HG03442 (cell line): ENCODE results near the gene PDS5B.
"Not testable (repeated sequence)": the region's sequence is repeated elsewhere in the genome, so short reads cannot be mapped to it uniquely, and the experiment has no call there.

Experiments
- ATAC-seq: cut with Tn5 transposase; IDR thresholded peaks from one replicate; pipeline ENCODE4 v1.9.1; 2021; ENCODE audit warnings: mild to moderate bottlenecking, moderate library complexity; ENCODE audit not compliant: unreplicated experiment

PDS5B gene

GRCh38 chr13:32647926-32648325 is 61.7 kb downstream of the PDS5B start:
- ATAC-seq: no peak

DNA sequence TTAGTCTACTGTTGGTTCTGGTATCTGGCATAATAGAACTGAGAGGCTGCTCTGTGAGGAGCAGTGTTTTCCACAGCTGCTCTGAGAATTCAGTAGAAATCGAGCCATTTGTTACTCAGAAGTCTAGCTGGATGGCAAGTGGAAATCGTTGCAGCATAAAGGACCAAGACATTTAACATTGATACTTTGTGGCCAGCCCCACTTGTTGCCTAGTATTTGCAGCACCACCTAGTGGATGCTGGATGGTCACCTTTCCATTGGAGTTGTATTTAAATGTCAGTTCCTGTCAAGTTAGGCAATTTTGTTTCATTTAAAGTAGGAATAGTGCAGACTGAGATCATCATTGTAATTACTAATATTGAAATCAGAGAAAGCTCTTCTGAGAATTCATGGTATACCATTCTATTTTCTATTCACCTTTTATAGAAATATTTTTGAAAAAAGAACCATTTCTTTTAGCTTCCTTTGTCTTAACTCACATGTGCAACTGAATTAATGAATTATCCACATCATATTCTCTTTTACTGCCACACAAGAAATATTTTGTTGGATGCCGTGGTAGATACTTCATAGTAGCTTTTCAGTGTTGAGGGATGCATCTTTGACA is 64.6 kb downstream of the PDS5B start:
- peak; percentile 69 for ATAC-seq

- no peak for ATAC-seq
Observed at GRCh38 chr13:32657309-32657708, 71.1 kb downstream of the PDS5B start.

DNA sequence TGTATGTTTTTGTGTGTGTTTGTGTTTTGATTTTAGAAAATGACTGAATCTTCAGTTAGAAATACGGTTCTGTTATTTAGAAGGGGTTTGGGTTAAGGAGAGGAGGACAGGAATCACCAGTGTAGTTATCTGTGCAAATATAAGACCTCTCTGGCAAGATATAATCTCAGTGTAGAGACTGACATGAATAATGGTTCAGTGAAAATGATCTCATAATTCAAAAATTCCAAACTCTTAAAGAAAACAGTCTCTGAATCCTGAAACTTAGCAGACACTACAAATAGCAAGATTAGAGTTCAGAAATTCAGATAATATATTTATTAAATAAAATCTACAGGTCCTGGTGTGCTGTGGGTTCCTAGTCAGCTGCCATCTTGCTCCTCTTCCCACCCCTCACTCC is 73.5 kb downstream of the PDS5B start:
- ATAC-seq: no peak

DNA sequence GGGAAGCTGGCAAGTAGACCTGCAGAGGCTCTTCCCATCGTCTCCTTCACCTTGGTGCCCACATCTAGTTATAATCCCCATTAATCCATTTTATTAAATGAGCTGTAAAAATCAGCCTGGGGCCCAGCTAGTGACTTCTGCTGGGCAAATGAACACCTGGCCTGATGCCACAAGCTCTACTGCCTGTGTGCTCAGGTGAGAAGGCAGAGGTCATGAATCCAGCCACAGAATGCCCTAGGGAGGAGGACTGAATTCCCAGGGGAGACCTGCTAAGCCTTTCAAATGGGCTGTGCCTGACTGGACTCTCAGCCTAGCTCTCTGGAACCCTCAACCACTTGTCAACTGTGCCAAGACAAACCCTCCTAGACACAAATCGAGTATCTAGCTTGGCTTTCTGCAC is 74.0 kb downstream of the PDS5B start:
- no peak for ATAC-seq

DNA sequence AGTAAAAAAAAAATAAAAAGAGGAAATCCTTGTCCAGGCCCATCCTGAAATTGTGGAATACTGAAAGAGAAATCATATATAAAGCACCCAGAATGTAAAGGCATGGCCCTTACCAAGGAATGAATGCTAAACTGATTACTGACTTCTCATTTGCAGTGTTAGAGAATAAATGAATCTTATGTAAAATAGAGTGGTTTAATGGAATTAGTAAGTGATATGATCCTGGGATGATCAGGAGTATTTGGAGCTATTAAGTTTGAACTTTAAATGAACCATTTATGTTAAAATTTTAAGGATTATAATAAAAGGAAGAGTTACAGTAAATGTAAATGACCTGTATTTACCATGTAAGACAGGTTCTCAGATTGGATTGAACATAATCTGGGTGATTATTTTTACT is 75.4 kb downstream of the PDS5B start:
- no peak for ATAC-seq

- ATAC-seq: no peak
Observed at GRCh38 chr13:32663660-32664059, 77.4 kb downstream of the PDS5B start.

GRCh38 chr13:32666990-32667571 is 80.8 kb downstream of the PDS5B start:
- ATAC-seq: no peak

- ATAC-seq: no peak
Observed at GRCh38 chr13:32669030-32669646, 82.9 kb downstream of the PDS5B start.

- no peak for ATAC-seq
Observed at GRCh38 chr13:32674503-32674902, 88.3 kb downstream of the PDS5B start.

GRCh38 chr13:32676242-32676641 is 90.0 kb downstream of the PDS5B start:
- ATAC-seq: no peak

- no peak for ATAC-seq
Observed at GRCh38 chr13:32682130-32682529, 95.9 kb downstream of the PDS5B start.

GRCh38 chr13:32682740-32683139 is 96.5 kb downstream of the PDS5B start:
- ATAC-seq: no peak

DNA sequence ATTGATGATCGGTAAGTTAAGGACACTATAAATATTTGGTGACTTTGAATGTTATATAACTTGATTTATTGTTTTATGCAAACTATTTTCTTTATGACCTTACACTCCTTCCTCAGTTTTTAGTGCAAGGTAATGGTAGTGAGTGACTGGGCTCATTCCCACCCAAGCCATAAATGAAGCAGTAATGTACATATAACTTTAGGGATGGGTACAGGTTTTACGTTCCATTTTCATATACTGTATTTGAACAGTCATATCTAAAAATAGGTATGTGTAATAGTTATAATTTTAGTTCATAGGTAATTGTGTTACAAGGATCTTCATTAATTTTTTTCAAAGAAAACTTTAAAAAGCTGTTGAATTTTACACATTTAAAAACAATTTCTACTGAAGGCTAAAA is 101.0 kb downstream of the PDS5B start:
- ATAC-seq: no peak

DNA sequence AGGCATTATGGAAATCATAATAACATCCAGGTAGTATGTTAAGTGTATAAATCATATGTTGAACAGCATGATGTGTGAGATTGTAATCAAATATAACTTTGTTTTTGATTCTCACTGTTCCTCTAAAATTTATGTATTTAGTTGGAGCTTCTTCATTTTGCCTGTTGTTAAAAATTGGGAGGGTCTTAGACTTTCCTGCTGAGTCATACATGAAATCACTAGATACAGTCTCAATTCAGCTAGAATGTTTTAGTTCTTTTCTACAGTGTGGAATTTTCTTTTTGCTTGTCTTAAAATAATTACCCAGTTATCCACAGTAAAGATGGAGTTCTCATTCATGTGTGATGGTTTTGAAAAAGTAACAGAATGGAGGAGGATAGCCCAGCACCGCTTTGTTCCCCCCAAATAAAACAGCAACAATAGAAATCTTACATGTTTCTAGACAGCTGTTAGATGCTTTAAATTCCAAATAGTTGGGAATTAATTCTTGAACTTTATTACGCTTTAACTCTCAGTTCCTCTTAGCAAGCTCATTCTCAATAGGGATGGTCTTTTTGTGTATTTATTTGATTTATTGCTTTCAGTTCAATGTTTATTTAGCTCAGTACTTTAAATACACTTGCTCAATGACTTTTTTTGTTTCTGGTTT is 109.5 kb downstream of the PDS5B start:
- no peak for ATAC-seq

- no peak for ATAC-seq
Observed at GRCh38 chr13:32707471-32707870, 121.2 kb downstream of the PDS5B start.

DNA sequence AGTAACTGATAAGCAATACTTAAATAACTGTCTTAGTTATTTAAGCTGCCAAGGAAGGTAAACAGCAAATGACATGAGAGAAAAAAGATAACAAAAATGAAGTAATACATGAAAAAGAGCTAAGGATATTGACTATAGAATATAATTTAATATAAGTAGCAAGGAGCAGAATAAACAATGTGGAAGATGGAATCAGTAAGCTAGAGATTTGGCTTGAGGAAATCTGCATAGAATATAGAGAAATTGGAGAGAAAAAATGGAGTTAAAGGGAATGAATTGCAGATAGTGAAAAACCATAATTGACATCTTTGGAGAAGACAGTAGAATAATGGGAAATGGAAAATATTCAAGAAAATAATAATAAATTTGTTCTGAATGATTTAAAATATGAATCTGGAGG is 127.1 kb downstream of the PDS5B start:
- ATAC-seq: no peak

DNA sequence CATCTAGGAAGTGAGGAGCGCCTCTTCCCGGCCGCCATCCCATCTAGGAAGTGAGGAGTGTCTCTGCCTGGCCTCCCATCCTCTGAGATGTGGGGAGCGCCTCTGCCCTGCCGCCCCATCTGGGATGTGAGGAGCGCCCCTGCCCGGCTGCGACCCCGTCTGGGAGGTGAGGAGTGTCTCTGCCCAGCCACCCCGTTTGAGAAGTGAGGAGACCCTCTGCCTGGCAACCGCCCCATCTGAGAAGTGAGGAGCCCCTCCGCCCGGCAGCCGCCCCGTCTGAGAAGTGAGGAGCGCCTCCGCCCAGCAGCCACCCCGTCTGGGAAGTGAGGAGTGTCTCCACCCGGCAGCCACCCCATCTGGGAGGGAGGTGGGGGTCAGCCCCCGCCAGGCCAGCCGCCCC is 129.9 kb downstream of the PDS5B start:
- not testable (repeated sequence) for ATAC-seq

- no peak for ATAC-seq
Observed at GRCh38 chr13:32720026-32720425, 133.8 kb downstream of the PDS5B start.

GRCh38 chr13:32721131-32722034 is 135.1 kb downstream of the PDS5B start:
- not testable (repeated sequence) for ATAC-seq

DNA sequence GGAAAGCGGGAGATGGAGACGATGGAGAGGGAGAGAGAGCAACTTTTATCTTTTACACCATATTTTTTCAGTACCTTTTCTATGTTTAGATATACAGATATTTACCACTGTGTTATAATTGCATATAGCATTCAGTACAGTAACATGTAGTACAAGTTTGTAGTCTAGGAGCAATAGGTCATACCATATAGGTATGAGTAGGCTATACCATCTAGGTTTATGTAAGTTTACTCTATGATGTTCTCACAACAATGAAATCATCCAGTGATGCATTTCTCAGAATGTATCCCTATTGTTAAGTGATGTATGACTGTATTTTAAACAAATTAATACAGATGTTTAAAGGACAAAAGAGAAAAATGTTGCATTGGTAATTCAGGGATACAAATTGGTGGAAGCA is 136.1 kb downstream of the PDS5B start:
- no peak for ATAC-seq
